ENCODE data around the gene CR1.
"Not testable (repeated sequence)": the region's sequence is repeated elsewhere in the genome, so short reads cannot be mapped to it uniquely, and the experiment has no call there.

Gene CR1

DNA sequence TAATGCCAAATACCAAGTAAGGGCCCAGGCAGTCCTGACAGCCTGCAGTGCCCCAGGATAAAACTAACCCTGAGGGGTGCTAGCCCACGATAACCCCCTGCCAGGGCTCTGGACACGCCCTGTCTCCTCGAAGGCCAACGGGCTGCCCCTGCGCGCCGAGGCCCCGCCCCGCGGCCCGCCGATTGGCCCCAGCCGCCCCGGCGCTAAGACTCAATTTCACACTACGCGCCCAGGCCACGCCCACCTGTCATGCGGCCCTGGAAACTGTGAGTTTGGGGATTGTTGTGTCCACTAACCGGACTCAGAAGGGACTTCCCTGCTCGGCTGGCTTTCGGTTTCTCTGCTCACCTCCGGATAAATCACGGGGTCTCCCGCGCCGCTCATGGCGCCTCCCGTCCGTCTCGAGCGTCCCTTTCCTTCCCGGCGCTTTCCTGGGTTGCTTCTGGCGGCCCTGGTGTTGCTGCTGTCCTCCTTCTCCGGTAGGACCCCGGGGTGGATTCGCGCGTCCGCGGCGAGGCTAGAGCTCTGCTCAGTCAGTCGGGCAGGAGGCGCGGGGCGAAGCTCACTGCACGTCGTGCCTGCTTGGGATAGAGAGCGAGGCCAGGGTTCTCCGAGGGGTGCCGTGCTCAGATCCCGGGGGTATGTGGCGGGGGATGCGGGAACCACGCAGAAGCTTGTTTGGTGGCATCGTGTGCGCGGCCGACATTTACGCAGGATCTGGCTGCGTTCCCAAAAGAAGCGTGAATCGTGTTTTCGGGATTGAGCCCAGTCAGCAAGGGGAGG lies 149.1 kb downstream of the CR1 start, which contains the start of gene CR1L:
TSS of gene CR1L (plus strand) at position 282 of the 783 bp plus-strand sequence. CDS start at position 383, 101 bp downstream.
- peak; percentile 39 for DNase-seq (ENCODE audit: low read depth)

DNA sequence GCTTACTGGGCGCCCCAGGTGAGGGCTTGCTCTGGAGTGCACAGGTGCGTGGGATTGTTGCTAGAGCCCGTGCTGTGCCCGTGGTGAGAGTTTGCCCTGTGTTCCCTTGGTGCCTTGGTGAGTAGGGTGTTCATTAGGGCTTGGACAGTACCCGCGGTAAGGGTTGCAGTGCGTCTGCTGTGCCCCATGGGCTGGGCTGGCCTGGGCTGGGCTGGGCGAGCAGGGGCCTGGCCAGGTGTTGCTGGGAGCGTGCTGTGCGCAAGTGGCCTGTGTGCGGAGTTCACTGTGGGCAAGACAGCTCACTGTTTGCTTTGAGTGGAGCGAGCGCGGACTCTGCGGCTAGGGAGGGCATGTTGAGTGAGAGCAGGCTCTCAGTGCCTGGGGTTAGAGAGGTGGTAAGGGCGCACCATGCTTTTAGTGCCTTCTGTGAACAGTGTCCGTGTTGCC lies 149.7 kb downstream of the CR1 start:
- DNase-seq (ENCODE audit: low read depth), result no peak

DNA sequence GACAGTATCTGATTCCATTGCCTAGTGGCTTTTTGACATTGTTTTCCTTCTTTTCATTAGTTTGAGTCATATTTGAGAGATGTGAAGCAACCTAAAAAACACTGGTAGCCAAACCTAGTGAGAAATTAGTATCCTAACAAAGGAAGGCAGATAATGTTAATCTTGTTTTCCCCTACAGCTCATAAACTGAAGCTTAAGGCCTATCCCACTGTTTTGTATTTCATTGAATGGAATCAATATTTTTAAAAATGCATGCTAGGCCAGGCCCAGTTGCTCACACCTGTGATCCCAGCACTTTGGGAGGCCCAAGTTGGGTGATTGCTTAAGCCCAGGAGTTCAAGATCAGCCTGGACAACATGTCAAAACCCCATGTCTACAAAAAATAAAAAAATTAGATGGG lies 150.2 kb downstream of the CR1 start:
- DNase-seq (ENCODE audit: low read depth), result no peak

DNA sequence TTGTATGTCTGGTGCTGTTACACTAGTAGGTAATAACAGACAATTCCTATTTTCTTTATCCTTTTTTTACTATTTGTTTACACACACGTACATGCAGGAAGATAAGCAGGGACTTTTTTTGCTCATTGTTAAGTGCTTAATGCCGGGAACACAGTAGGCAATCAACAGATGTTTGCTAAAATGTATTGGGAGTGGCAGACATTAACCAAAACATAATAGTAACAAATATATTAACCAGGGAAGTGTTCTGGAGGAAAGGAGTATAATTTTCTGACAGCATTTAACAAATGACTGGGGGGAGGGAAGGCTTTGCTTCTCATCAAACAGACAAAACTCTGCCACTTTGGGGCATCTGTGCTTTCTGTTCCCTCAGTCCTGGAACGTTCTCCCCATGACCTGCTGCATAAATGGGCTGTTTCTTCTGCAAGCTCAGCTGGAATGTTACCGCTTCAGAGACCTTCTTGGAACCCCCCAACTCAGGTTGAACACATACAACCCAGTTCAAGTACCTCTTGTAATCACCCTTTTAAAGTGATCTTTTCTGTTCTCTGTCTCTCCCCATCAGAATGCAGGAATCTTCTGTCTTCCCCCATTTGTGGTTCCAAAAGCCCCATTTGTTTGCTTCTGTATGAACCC lies 151.1 kb downstream of the CR1 start:
- DNase-seq (ENCODE audit: low read depth), result no peak

DNA sequence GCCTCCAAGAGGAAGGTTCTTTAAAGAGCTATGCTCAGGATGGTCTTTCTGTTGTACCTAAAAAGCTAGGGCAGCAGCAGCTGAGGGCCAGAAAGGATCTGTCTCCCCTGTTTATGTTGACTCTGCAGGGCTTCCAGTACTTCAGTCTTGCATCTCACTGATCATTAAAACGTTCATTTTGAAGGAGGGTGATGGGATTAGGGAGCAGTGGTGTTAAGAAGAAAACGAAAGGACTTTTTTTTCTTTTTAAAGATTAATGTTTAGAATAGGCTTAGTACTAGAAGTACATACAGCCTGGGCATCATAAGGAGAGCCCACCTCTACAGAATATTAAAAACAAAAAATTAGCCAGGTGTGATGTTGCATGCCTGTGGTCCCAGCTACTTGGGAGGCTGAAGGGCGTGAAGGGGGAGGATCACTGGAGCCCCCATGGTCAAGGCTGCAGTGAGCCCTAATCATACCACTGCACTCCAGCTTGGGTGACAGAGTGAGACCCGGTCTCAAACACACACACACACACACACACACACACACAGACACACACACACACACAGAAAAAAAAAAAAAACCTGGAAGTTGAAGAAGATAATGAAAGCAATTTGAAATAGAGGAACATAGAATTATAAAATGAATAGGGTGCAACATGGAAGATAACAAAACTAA lies 151.8 kb downstream of the CR1 start:
- DNase-seq (ENCODE audit: low read depth), result no peak

DNA sequence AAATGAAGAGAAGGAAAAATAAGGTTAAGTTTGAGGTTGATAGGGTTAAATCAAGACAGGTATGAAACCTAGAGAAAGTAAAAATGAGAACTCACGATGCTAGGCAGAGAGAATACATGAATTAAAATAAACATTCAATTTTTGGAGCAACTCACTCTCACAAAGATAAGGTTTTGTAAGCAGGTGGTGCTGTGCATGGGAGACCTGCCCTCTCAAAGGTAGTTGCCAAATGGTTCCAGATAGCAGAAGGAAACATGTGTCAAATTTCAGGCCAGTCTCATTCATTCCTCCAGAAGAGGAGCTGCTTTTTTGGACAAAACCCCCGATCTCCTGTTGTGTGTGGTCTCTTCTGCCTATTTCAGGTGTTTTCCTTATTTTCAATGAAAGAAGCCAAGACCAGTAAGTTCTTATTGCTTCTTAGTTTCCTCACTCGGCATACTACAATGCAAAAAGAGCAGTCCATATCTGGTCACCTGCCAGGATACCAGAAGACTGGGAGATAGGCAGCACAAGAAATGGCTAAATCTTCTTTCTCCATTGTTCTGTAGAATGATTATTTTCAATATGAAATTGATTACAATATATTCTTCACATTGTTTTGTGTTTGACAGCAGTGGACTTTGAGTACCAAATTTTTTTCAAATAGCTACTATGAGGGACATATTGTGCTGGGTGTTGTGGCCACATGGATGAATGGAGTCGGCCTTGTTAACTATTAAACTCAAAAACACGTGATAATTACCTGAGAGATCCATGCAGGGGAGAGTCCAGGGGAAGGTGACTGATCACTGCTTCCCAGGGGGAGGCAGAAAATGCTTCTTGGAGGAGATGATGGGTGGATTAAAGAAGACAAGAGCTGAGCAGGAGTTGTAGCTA lies 152.6 kb downstream of the CR1 start:
- no peak for DNase-seq (ENCODE audit: low read depth)

DNA sequence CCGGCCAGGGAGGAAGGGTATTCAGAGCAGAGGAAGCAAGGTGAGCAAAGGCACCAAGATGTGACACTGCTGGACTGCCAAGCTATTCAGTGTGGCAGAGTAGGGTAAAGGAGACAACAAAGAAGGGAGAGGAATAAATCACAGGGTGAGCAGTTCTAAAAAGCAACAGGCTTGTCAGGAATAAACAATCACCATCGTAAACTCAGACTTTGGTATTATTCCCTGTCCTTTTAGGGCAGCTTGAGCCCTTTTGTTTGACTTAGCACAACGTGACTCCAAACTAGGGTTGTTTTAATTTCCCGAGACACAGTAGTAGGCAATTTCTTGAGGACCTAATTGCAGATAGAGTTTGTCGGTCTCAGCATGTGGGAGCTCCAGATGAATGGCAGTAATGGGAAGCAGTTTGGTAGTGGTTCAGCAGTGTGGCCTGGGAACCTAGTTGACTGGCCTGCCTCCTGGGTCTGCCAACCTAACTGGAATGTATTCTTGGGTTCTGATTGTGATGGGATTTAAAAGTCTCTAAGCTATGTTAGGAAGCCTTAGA lies 153.3 kb downstream of the CR1 start:
- no peak for DNase-seq (ENCODE audit: low read depth)

DNA sequence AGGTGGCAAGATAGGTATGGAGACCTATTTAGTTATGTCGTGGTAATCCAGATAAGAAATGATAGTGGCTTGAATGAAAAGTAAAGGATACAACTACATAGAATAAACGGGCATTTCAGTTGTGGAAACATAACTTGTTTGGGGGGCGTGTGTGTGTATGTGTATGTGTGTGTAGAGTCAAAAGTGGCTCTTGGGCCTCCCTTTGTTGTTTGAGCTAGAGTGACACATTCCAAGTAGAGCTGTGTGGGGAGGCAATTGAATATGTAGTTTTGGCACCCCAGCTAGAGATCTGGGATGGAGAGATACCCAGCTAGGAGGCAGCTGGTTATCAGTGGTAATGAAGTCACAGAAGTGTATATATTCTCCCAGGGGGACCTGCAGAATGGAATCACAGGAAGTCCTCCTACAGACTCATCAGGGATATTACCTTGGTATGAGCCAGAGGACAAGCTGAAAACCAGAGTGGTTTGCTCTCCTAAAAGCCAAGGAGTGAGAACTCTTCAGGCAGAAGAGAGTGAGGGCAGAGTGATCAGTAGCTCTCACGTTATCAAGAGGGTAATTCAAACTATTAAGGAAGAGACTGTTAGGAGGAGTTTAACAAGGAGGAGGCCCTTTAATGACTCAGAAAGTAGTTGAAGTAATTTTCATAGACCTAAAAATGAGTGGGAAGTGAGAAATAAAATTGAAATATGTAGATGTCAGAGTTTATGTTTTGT lies 154.1 kb downstream of the CR1 start:
- no peak for DNase-seq (ENCODE audit: low read depth)

DNA sequence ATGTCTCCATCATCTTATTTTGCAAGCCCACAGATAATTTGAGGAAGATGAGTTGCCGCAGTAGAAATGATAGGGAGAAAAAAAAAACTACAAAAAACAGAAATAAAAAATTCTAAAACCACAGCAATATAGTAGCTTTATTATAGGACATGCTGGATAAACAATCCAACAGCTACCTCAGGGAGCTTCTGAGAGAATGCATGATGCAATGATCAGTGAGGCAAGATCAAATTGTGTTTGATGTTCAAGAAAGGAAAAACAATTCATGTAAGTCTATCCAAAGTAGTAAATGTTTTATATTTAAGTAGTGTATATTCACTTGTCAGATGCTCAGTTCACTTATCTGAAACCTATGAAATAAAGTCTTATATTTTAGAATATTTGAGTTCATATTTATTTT lies 155.6 kb downstream of the CR1 start:
- DNase-seq (ENCODE audit: low read depth), result no peak

DNA sequence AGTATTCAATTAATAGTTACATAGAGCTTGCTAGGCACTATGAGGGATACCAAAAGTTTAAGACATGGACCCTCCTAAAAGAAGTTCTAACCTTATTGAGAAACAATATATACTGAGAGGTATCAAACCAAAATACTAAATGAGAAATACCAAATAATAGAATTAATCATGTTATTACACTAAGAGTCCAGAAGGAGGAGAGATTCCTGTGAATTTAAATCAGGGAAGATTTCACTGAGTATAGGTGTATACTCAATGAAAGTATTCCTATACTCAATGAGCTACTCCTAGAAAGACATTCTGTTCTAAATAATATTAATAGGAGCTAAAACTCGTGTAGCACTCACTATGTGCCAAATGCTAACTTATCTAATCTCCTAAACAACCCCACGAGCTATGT lies 158.4 kb downstream of the CR1 start:
- DNase-seq (ENCODE audit: low read depth), result no peak

DNA sequence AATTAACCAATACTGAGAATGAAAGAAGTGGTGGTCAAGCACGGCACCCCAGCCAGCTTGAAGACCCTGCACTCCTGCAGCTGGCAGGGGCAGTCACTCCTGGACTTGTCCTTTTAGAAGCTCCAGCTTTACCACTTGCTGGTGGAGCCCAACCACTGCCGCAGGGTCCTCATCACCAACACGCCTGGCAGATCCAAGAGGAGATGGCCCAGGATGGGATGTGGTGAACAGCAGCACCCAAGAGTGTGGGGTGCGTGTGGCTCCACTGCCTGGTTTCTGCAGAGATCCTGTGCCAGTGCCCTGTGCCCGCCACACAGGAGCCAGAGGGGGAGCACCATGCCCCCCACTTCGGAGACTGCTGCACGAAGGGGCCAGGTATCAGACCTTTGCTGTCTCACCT lies 162.5 kb downstream of the CR1 start:
- no peak for DNase-seq (ENCODE audit: low read depth)

DNA sequence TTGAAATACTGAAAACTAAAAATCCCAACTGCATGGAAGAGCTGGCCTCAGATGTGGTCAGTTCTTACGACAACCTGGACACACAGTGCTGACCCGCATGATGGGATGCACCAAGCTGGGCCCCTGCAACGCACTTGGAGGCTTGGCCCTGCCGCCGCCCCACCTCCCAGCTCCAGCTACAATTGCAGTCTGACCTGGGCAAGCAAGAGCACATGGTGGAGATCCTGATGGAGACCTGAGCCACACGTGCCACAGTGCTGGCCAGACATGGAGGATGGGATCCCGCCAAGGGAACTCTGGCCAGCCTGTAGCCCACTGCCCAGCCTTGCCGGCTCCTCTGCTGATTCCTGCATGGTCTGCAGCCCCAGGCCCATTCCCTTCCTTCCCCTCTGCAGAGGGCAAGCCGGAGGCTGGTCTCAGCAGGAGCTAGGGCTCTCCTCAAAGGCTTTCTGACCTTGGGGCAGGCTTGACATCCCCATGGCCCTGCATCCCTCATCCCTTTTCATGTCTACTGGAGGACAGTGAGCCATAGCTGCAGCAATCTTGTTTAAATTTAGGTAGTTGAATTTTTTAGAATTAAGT lies 163.0 kb downstream of the CR1 start:
- no peak for DNase-seq (ENCODE audit: low read depth)

DNA sequence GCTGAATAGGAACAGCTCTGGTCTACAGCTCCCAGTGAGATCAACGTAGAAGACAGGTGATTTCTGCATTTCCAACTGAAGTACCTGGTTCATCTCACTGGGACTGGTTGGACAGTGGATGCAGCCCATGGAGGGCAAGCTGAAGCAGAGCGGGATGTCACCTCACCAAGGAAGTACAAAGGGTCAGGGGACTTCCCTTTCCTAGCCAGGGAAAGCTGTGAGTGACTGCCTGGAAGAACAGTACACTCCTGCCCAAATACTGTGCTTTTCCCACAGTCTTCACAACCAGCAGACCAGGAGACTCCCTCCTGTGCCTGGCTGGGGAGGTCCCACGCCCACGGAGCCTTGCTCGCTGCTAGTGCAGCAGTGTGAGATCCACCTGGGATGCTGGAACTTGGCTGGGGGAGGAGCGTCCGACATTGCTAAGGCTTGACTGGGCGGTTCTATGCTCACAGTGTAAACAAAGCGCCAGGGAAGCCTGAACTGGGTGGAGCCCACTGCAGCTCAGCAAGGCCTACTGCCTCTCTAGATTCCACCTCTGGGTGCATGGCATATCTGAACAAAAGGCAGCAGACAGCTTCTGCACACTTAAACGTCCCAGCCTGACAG lies 163.7 kb downstream of the CR1 start:
- DNase-seq (ENCODE audit: low read depth), result no peak

DNA sequence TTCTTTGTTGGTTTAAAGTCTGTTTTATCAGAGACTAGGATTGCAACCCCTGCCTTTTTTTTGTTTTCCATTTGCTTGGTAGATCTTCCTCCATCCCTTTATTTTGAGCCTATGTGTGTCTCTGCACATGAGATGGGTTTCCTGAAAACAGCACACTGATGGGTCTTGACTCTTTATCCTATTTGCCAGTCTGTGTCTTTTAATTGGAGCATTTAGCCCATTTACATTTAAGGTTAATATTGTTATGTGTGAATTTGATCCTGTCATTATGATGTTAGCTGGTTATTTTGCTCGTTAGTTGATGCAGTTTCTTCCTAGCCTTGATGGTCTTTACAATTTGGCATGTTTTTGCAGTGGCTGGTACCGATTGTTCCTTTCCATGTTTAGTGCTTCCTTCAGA lies 165.5 kb downstream of the CR1 start:
- DNase-seq (ENCODE audit: low read depth), result not testable (repeated sequence)

DNA sequence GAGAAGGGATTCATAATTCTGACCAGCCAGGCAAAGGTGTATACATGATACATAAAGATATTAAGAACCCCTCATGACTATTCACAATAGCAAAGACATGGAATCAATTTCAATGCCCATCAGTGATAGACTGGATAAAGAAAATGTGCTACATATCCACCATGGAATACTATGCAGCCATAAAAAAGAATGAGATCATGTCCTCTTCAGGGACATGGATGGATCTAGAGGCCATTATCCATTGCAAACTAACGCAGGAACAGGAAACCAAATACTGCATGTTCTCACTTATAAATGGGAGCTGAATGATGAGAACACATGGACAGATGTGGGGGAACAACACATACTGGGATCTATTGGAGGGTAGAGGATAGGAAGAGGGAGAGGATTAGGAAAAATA lies 170.4 kb downstream of the CR1 start:
- DNase-seq (ENCODE audit: low read depth), result no peak

DNA sequence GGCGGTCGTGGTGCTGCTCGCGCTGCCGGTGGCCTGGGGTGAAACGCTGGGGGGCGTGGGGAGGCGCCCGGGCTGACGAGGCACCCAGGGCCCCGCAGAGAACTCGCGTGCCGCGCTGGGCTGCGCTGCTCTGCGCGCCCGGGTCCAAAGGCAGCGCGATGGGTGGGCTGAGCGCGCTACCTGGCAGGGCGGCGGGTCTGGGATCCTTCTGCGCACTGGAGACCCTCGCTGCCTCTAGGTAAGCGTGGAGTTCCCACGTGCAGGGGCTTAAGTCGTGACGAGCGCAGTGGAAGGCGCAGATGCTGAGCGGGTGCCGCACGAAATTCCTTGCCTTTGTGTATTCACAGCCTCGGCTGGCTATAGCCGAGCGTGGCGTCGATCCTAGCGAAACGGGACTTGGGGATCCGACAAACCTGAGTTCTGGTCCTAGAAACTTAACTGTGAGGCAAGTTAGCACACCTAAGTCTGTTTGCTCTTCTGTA lies 173.6 kb downstream of the CR1 start:
- no peak for DNase-seq (ENCODE audit: low read depth)

DNA sequence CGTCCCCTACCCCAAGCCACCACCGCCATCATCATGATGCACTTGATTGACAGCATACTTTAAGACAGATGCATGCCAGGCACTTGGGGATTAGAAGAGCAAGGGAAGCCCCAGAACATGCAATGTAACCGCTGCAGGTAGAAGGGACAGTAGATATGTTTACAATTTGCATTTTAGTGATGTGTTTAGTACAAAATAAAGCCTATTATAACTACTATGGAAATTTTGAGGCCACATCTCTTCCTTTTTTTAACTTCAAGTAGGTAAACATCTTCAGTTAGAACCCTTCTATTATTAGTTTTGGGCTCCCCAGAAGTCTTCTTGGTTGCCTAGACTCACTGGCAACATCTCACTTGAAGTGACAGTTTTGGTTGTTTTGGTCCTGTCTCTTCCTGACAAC lies 174.2 kb downstream of the CR1 start:
- DNase-seq (ENCODE audit: low read depth), result no peak

DNA sequence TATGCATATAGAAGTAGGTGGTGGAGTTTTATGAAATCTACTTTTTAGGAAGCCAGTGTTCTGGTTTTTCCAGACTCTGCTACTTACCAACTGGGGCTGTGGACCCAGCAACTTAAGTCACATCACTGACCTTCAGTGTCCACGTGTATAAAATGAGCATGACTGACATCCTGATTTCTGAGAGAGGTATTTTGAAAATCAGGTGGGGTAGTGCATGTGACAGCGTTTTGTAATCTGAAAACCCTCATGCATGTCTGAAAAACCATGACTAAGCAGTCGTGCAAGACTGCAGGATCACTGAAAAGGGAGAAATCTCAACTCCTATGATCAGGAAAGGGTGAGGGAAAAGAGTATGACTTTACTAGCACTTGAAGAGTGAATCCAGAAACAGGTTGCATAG lies 175.0 kb downstream of the CR1 start:
- no peak for DNase-seq (ENCODE audit: low read depth)

DNA sequence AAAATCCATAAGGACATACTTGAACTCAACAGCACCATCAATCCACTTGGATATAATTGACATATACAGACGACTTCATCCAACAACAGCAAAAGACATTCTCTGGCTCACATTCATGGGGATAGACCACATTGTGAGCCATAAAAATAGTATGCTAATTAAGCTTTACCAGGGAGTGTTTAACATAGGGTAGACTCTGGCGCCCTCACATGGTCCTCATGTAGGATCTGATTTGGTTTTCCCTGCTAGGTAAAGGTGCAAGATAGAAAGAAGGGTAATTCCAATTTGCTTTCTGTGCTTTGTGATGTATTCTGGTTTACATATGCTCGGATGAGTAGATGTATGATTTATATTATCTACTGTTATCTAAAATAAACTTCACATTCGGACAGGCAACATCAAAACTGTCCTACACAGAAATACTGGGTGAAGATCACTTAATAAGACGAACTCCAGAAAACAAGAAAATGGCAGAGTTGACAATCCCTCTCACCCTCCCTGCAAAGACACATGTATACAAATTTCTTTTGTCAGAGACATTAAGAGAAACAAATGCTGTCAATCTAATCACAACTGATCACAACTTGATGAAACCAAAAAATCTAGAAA lies 176.7 kb downstream of the CR1 start:
- DNase-seq (ENCODE audit: low read depth), result no peak

DNA sequence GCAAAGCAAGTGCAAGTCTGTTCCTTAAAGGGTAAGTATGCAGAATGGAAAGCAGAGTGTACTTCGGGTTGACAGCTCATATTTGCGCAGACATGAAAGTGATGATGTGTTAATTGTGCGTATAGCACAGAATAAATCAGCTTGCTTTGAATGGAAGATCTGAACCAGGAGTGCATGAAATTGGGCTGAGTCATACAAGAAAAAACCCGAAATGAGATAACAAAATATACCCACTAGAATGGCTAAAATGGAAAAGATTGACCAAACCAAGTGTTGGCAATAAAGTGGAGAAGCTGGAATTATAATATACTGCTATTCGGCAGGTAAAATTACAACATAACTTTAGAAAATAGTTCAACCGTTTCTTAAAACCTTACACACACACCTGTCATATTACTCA lies 177.4 kb downstream of the CR1 start:
- no peak for DNase-seq (ENCODE audit: low read depth)
